NCI-H2029 treated with DMSO at 0.1 percent for 48 hours (cell line): Measurements from ENCODE around the gene DHDDS.
A peak's percentile ranks its signal among the peaks of the same experiment; 100 is the strongest.
"Not testable (repeated sequence)": the region's sequence is repeated elsewhere in the genome, so short reads cannot be mapped to it uniquely, and the experiment has no call there.

ENCODE experiments used
- DNase-seq: peaks from one replicate; lab custom pipeline; 2025; lab: John Stamatoyannopoulos, UW

The DHDDS gene, protein sequence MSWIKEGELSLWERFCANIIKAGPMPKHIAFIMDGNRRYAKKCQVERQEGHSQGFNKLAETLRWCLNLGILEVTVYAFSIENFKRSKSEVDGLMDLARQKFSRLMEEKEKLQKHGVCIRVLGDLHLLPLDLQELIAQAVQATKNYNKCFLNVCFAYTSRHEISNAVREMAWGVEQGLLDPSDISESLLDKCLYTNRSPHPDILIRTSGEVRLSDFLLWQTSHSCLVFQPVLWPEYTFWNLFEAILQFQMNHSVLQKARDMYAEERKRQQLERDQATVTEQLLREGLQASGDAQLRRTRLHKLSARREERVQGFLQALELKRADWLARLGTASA

DNA sequence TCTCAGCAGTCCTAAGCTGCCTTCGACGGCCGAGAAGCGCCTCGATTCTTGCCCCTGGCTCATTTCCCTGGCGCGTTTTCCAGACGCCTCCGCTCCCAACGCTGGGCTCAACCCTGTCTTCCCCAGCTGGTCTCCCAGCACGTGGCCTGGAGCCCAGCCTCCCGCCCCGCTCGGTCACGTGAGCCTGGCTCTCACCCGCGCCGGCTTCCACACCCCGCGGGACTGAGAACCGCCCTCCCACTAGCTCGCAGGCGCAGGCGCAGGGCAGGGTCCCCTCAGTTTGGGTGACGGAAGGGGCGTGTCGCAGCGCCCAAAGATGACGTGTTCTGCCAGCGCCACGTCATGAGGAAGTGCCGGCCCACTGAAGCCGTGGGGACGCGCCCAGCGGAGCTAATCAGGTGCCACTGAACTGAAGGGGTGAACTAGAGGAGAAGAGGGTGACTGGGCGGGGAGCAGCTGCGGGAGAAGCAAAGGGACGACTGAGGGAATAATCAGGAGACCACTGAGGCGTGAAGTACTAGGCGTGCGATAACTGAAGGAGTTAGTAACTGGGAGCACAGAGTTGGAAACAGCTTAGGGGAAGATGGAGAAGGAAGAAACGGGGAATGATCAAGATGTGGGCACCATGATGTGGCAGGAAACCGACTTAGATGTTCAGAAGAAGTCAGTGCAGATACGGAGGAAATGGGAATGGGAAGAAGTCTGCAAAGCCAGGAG is at the start of gene DHDDS:
Gene DHDDS (plus strand): TSS at position 343 of the 717 bp plus-strand sequence. CDS start 625 bp downstream, outside the sequence.
- DNase-seq: peak; percentile 89

DNA sequence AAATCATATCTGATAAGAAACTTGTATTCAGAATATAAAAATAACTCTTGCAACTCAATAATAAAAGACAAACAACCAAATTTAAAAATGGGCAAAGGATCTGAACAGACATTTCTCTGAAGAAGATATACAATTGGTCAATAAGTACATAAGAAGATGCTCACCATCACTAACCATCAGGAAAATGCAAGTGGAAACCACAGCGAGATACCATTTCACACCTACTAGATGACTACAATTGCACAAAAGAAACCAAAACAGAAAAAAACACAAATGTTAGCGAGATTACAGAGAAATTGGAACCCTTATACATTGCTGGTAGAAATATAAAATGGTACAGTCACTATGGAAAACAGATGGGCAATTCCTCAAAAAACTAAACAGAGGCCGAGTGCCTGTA is 48.0 kb upstream of the DHDDS start:
- DNase-seq: no peak

DNA sequence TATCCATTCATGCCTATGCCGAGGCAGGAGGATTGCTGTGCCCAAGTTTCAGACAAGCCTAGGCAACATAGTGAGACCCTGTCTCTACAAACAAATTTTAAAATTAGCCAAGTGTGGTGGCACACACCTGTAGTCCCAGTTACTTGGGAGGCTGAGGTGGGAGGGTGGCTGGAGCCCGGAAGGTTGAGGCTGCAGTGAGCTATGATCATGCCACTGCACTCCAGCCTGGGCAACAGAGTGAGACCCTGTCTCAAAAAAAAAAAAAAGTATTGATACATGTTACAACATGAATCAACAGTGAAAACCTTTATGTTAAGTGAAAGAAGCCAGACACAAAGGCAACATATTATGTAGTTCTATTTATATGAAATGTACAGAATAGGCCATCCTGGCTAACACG is 47.1 kb upstream of the DHDDS start:
- not testable (repeated sequence) for DNase-seq

DNA sequence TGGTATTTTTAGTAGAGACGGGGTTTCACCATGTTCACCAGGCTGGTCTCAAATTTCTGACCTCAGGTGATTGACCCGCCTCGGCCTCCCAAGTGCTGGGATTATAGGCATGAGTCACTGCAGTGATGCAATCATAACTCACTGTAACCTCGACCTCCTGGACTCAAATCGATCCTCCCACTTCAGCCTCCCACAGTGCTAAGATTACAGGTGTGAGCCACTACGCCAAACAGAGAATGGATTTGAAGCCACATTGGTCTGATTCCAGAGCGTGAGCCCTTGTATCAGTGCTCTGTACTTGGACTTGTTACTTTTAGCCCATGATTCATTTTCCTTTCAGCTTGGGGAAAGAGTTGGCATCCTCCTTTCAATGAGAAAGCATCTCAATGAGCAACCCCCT is 44.7 kb upstream of the DHDDS start:
- DNase-seq: no peak

DNA sequence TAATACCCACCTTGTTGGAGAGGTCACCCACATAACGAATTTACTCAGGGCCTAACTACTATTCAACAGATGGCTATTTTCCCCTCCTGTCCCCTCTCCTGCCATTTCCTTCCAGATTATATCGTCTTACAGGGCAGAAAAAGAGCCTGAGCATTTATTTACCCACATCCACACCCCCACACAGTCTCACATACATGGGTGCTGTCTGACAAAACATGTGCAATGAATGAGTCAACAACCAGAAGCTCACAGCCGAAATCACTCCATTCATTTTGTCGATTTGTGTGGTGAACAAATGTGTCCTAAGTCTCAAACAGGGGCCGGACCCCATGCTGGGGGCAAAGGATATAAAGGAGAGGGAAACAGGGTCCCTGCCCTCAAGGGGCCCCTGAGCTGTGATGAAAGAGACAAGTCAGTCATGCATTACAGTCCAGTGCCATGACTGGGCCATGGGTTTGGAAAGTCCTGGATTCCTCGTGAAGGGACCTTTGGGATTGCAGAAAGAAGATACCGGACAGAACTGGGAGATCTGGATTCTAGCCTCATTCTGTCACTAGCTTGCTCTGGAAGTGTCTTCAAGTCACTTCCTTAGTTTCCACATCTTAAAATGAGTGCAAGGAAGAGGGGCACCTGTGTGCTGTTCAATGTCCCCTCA is 43.2 kb upstream of the DHDDS start:
- DNase-seq: no peak

DNA sequence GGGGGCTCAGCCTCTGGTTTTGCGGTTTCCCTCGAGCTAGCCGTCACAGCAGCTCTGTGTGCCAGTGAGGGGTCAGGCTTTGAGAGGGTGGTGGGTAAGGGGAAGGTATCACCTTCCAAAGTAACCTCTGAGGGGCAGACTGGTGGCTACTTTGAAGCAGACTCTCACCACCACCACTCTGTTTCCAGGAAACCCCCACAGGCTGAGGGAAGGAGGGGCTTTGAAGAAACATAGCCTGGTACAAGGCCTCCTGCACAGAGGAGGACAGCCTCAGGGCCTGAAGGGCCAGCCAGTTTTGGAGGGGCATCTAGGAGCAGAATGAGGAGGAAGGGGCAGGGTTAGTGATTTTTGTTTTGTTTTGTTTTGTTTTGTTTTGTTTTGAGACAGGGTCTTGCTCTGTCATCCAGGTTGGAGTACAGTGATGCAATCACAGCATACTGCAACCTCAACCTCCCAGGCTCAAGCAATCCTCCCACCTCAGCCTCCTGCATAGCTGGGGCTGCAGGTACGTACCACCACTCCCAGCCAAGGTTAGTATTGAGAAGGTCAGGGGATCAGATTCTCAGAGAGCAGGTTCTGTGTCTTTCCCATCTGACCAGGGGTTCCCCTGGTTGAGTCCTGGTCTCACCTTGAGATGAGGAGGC is 42.4 kb upstream of the DHDDS start:
- no peak for DNase-seq

DNA sequence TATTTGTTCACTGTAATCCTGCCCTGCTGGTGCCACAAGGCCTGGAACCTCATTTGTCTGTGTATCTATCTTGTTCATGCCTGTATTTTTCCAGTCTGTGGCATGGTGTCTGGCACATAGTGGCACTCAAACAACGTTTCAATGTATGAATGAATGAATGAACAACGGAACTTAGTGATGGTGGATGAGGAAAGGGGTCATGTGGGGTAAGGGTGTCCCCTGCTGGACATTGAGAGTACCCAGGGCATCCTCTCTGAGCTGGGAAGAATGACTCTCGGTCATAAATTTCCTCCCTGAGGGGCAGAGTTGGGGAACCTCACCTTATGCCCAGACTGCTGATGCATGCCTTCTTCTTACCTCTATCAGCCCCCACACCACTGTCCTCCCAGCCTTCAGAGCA is 40.7 kb upstream of the DHDDS start:
- no peak for DNase-seq

DNA sequence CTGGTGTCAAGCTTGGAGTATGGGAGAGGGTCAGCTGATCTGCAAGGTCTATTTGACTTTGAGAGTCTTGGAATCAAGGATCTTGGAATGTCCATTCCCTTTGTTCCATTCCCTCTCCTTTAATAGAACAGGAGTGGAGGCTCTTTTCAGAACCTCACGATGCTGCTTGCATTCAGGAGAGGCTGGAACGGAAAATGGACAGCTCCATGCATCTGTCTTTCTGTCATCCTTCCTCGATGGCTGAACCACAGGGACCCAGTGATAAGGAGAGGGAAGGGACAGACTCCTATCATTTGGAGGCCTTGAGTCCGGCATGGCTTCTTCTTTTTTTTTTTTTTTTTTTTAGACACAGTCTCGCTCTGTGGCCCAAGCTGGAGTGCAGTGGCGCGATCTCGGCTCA is 36.4 kb upstream of the DHDDS start:
- no peak for DNase-seq

DNA sequence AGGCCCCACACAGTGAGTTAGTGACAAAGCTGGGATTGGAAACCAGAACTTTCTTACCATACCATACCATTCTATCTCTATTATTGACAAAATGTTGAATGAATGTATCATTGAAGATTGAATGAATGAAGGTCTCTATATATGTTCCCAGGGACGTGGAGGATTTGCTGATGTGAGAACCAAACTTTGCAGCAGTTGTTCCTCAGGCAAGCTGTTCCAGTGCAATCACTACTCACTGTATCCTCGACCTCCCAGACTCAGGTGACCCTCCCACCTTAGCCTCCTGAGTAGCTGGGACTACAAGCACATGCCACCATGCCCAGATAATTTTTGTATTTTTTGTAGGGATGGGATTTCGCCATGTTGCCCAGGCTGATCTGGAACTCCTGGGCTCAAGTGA is 33.1 kb upstream of the DHDDS start:
- no peak for DNase-seq

DNA sequence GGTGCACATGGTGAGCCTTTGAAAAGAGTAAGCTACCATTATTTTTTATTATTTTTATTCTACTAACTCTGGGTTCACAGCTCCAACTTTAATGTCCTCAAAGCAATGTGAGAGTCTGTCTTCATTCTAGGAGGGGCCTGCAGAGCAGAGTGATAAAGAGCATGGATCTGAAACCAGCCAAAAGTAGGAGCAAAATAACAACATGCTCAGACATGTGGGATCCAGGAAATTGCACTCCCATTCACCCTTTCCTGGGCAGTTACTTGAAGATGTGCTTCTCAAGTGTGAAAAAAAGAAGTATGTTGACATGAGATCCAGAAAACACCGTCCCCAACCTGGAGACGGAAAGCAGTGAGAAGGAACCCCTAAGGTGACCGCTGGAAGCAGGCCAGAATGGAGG is 30.2 kb upstream of the DHDDS start:
- DNase-seq: no peak

DNA sequence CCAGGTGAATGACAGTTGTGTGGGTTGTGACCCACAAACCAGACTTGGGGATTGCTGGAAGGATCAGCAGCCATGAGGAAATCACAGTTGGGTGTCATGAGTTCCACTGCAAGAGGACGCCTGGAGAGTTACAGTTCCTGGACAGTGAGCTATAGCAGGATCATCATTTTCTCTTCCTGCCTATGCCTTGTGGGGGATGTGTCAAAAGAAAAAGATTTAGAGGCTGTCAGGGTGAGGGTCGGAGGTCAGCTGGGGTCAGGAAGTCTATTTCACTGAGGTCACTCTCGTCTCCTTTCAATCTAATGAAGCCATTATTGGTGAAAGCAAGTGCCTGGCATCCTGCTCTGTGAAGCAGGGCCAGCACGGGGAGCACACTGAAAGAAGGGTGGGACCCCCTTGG is 28.5 kb upstream of the DHDDS start:
- DNase-seq: no peak

DNA sequence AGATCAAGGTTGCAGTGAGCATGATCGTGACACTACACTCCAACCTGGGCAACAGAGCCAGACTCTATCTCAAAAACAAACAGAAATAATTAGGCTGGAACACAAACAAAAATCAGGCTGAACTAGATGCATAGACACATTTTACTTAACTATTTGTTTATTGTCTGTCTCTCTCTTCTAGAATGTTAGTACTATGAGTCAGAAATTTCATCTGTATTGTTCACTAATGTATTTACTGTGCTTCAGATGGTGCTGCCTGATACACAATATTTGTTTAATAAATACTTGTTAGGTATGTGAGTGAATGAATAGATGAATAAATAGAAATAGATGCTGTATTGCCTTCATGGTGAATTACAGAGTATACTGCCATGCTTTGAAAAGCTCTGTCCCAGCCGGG is 27.5 kb upstream of the DHDDS start:
- DNase-seq: no peak

DNA sequence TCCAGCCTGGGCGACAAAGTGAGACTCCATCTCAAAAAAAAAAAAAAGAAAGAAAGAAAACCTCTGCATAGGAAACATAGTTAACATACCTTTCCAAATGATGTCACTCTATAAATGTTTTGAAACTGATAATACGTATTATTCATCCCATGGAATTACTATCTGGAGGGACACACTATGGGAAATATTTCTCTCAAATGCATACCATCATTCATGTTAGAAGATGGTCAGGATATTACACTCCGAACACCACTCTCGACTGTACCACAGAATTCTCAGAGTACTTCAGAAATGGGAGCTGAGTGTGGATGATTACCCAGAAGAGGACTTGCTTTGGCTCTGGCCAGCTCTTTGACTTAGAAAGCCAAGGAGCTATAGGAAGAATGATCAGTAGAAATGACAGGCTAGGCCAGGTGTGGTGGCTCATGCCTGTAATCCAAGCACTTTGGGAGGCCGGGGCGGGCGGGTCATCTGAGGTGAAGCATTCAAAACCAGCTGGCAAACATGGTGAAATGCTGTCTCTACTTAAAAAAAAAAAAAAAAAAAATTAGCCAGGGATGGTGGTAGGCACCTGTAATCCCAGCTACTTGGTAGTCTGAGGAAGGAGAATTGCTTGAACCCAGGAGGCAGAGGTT is 26.7 kb upstream of the DHDDS start:
- DNase-seq: no peak

DNA sequence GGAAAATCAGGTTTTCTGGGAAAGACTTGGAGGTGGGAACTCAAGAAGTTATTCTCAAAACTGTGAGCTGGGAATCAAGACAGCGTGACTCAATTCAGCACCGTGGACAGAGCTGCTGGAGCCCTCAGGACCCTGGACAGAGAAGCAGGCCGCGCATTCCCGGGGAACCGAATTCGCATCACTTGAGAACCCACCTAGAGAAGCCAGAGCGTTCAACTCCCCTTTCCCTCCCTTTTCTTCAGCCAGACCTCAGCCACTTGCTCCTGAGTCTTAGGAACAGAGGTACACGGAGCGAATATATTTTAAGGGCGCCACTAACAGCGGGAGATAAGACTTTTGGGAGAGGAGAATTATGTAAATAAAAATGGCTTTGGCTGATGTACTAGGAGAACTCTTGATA is 23.5 kb upstream of the DHDDS start:
- DNase-seq: no peak

DNA sequence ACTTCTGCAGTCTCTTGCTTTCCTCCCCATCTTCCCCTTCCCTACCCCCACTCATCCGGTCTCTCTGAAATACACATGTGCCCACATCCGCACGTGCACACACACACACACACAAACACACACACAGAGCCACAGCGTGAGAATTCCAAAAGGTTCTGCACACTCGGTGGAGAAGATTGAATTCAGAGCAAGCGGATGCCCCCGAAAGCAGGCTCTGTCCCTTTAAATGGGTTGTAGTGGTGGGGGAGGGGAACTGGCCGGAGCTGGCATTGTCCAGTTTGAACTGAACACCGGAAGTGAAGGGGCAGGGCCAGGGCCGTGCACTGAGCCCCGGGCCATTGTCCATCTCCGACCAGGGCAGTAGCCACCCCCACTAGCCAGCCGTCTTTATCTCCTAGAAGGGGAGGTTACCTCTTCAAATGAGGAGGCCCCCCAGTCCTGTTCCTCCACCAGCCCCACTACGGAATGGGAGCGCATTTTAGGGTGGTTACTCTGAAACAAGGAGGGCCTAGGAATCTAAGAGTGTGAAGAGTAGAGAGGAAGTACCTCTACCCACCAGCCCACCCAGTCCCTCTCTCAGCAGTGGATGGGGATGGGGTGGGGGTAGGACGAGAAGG is 22.8 kb upstream of the DHDDS start:
- DNase-seq: no peak

DNA sequence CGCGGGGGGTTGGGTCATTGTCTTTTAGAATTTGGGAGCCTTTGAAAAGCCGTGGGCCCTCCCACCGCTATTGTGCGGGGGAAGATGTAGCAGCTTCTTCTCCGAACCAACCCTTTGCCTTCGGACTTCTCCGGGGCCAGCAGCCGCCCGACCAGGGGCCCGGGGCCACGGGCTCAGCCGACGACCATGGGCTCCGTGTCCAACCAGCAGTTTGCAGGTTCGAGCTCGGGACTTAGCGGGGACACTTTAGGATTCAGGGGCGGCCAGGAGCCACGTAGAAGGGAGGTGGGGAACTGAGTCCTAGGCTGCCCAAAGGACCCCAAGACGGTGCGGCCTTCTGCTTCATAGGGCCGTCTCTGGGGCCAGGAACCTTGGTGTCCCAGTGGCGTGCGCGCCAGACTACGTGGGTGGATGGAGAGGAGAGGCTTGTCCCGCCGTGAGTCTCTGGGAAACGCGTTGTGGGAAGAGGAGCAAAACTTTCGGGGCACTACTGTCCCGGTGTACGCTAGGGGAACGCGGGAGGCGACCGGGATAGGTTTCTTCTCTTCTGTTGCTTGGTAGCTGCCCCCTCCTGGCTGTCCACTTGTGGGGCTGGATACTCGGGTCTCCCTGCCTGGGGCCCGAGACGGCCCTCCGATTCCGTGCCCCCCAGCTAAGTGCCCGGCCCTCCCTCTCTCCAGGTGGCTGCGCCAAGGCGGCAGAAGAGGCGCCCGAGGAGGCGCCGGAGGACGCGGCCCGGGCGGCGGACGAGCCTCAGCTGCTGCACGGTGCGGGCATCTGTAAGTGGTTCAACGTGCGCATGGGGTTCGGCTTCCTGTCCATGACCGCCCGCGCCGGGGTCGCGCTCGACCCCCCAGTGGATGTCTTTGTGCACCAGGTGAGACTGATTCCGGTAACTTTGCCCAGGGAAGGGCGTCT is 21.2 kb upstream of the DHDDS start, which contains the start of gene LIN28A:
Gene LIN28A (plus strand): TSS at position 112 of the 918 bp plus-strand sequence. CDS start 75 bp downstream, at position 187.
- DNase-seq: no peak

DNA sequence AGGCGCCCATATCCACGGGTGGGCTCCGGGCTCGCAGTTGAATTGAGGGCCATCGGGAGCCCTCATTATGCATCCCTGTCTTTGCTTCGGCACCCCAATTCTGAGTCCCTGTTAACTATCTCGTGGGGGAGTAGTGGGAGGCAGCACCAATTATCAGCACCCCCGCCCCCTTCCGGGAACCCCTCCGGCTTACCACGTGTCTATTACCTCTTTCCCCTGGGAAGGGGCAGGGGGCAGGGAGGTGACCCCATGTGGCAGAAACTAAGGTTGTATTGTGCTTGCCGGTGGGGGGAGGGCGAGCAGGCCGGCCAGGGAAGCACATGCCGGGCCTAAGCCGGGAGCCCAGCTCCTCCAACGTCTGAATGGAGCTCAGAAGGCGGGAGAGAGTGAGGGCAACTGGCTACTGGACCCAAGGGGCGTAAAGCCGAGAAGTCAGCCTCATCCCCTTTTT is 20.5 kb upstream of the DHDDS start:
- DNase-seq: no peak

DNA sequence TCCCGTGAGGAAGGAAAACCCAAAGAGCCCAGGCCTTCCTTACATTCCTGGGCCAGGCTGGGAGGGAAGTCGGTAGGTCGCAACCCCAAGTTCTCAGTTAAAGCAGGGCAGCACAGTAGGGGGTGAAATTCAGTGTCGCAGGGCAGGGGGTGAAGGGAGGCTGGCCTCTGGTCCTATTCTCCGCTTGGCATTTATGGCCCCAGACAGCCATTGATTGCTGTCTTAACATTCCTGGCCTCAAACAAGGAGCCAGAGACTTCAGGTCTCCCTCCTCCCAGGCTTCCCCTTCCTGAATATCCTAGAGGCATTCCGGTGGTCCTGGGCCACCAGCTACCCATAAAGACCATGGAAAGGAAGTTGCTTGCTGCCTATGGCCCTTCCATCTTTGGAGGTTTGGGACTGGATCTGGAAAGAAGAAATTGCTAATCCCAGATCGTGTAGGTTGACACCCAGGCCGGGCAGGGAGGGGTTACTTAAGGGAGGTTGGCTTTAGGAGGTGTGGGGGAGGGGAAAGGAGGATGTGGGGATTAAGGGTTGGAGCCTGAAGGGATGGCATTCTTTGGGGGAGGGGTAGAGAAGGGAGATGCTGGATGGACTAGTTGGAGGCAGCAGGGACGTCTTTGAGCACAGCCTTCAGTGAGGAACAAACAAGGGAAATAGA is 19.8 kb upstream of the DHDDS start:
- DNase-seq: no peak

DNA sequence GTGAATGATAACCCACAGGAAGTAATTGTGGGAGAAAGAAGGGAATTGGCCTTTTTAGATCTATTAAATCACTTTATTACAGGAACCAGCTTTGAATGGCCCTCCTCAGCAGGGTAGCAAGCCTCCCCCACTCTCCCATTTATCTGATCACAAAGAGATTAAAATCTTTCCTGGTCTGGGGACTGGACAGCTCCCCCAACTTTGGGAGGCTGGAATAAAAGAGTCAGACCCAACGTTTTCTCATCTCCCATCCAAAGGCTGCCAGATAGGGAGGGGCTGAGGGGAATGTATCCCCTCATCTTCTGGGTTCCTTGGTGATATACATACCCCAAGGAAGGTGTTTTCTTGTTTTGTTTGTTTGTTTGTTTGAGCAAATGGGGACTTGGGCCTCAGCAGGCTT is 19.1 kb upstream of the DHDDS start:
- DNase-seq: no peak
